GM19099 (cell line): ENCODE results near the gene ALAS1.
A peak's percentile ranks its signal among the peaks of the same experiment; 100 is the strongest.

Experiments
- POLR2A ChIP-seq: IDR thresholded peaks from 3 replicates; pipeline ENCODE4 v1.6.1; 2011; ENCODE audit warnings: low read depth; ENCODE audit not compliant: insufficient read length; ENCODE audit errors: extremely low read depth

Gene ALAS1

DNA sequence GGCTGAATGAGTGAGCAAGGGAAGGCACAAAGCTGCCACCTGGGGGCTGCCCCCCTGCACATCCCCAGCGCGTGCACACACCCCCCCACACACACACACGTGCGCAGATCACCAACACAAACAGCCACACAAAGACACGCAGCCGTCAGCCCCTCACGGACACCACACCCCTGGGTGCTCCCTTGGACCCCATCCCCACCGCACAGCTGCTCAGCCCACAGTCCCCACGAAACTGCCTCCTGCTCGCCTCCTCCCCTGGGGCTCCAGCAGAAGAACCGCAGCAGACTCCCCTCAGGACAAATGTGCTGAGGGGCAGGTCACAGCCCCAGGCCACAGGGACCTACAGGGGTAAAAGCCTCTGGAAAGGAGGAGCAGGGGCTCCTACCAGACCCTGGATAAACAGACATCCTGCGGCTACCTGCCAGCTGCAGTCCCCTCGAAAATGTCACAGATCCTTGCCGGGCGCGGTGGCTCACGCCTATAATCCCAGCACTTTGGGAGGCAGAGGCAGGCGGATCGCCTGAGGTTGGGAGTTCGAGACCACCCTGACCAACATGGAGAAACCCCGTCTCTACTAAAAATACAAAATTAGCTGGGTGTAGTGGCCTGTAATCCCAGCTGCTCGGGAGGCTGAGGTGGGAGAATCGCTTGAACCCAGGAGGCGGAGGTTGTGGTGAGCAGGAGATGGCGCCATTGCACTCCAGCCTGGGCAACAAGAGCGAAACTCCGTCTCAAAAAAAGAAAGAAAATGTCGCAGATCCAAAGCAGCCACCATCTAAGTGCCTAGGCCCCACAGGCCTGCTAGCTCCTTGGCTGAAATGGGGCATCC, 34.5 kb downstream of the ALAS1 start:
- TF ChIP-seq POLR2A: no peak

DNA sequence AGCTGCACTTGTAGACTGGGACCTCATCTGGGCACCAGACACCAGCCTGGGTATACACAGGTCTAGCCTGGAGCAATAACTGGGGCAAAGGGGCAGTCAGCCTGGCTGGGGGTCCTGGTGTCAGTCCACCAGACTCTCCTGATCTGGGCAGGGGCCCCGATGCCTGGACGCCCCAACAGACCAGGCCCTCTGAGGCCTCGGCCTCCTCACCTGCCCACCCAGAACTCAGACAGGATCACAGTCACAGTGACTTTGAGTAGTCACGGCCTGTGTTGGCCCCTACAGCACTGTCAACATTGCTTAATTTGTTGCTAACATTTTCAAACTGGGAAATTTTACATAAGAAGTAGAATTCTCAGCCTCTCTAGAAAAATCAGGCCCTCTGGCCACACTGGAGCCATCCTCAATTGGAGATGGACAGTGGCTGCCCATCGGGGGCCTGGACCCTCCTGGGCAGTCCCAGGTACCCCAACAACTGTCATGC, 35.2 kb downstream of the ALAS1 start:
- no peak for TF ChIP-seq POLR2A

DNA sequence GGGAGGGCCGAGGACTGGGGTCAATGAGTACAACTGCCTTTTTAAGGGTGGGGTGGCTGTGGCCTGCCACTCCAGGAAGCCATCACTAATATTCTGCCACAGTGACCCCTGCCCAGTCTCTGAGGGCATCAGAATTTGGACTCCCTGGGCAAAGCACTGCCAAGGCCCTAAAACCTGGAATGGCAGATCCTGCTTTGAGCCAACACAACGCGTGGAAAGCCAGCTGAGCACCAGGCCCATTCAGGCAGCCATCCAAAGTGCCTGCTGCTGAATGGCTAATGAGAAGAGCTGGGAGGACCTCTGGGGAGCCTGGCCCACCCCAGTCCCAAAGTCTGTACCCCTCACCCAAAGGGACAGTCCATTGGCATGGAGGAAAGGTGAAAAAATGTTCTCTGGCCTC, 36.0 kb downstream of the ALAS1 start:
- no peak for TF ChIP-seq POLR2A

DNA sequence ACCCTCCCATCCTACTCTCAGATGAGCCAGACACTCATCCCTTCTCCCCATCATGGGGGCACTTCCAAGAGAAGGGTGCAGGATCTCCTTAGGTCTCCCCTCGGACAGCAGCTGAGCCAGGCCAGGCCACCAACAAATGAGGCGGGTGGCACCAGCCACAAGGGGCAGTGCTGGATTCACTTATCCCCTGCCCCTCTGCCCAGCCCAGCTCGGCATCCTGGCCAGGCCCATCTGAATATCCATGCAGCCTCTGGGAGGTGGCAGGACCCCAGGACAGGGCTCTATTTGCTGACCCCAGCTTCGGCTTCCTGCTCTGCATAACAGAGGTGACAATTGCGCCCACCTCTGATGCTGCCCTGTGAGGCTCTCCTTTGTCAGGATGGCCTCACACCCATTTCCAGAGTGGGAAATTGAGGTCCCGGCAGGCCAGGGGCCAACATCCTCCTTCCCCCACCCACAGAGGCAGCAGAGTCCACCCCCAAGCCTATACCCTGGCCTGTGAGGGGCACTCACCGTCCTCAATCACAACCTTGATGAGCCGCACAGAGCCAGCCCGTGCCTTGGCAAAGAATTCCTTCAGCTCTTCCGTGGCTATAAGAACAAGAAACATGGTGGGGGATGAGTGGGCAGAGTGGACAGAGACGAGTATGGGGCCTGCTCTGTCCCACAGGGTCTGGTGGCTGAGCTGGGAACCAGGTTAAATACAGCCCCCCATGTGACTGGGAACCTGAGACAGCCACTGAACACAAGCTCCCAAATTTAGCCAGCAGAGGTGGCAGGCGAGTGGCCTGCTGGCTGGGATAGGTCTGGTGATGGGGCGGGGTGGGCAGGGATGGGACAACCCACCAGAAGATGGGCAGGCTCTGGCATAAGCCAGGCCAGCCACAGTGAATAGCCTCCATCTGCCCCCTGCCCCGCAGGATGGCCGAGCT, 36.8 kb downstream of the ALAS1 start:
- no peak for TF ChIP-seq POLR2A

DNA sequence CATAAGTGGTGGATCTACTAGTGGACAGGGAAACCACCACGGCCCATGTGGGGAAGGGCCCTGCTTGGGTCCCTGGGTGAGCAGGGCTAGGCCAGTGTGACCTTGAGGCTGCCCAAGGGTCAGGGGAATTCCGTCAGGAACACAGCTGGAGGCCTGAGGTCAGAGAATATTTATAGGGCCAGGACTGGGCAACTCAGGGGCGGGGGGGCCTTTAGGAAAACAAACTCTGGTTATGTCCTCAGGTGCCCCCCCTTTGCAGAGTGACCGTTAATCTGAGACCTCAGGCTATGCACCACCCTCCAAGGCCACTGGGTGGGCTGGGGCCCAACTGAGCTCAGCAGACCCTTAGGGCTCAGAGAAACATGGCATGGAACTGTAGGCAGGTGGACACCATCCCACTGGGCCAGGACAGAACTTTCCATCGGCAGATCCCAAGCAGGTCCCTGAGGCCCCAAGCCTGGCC, 38.5 kb downstream of the ALAS1 start:
- TF ChIP-seq POLR2A: no peak

DNA sequence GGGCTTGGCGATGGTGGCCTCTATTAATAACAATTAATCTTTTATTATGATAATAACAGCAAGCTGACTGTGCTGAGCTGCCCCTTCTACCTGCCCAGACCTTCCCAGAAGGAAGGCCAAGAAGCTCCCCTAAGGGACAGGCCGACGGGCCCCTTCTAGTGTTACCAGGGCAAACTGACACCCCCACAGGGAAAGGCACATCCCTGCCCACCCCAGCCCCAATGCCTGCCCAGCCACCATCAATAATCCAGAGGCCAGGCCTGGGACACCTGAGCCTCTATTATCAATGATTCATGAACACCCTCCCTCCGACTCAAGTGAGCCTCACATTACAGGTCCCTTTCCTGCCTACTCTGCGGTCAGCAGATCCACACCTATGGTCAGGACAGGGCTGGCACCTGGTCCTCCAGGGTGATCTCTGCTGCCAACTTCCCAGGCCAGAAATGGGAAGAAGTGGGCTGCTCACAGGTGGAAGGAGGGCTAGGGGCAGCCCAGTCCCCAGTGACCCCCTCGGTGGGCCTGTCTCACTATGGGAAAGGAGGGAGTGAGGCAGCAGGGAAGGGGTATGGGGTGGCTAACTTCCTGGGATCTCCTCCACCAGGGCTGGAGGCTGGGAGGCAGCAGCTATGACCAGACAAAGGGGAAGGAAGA, 39.2 kb downstream of the ALAS1 start:
- TF ChIP-seq POLR2A: no peak

- no peak for TF ChIP-seq POLR2A
Observed at GRCh38 chr3:52237657-52238172, 39.8 kb downstream of the ALAS1 start.

GRCh38 chr3:52238193-52238760, 40.3 kb downstream of the ALAS1 start:
- no peak for TF ChIP-seq POLR2A

DNA sequence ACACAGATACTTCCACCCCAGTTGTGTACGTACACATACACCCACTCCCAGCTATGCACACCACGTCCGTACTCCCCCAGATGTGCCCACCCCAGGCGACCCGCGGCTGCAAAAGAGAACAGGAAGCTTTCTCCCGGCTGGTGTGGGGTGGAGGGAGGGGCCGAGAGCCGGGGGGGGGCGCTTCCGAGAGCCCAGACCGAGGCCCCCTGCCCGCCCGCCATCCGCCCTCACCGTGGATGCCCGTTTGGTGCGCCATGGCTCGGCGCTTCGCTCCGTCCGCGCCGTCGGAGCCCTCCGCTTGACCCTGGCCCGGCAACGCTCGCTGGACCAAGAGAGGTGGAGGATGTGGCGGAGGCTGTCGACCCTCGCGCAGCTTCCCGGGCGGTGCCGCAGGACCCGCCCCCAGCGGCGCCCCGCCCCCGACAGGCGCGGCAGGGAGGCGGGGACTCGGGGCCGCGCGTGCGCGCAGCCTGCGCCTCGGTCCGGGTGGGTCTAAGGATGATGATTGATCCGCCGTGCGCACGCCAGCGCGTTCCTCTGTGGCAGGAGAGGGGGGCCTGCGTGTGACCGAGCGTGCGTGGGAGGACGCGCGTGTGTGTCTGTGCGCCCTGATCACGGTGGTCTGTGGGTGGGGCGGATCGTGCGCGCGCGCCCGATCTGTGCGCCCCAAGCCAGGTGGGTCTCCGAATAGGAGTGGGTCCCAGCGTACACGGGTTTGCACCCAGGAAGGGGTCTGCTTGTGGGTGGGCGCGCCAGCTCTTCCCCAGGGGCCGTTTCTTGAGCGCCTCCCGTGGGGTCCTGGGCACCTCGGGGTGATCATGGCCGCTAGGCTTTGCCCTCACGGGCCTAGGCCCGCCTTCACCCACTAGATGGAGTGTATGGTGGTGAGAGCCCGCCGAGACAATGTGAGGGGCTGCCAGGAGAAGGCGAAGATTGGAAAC, 41.1 kb downstream of the ALAS1 start, which contains the start of gene TWF2:
TWF2 (minus strand) TSS at position 398 of the 941 bp plus-strand sequence; CDS start at position 256, 142 bp downstream.
- TF ChIP-seq POLR2A: peak; percentile 94

- TF ChIP-seq POLR2A: no peak
Observed at GRCh38 chr3:52240059-52240885, 42.3 kb downstream of the ALAS1 start.

GRCh38 chr3:52240886-52241370, 43.0 kb downstream of the ALAS1 start:
- no peak for TF ChIP-seq POLR2A

DNA sequence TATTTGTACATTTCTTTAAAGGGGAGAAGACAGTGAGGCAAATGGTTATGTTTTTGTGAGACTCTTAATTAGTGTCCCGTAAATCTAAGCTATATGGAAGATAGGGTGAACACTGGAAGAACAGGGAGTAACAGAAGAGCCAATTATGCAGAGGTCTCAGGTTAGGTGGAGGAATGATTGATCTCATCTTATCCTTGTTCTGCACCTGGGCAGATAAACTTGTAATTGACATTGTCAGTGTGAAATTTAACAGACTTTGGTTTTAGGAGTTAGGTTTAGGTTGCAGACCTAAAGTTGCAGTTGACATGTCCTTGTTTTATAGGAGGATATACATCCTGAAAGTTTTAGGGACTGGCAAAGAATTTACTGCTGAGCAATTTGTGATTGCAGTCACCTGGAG, 44.1 kb downstream of the ALAS1 start:
- TF ChIP-seq POLR2A: no peak
